ENCODE measurements around the gene PARVG.

The PARVG gene

DNA sequence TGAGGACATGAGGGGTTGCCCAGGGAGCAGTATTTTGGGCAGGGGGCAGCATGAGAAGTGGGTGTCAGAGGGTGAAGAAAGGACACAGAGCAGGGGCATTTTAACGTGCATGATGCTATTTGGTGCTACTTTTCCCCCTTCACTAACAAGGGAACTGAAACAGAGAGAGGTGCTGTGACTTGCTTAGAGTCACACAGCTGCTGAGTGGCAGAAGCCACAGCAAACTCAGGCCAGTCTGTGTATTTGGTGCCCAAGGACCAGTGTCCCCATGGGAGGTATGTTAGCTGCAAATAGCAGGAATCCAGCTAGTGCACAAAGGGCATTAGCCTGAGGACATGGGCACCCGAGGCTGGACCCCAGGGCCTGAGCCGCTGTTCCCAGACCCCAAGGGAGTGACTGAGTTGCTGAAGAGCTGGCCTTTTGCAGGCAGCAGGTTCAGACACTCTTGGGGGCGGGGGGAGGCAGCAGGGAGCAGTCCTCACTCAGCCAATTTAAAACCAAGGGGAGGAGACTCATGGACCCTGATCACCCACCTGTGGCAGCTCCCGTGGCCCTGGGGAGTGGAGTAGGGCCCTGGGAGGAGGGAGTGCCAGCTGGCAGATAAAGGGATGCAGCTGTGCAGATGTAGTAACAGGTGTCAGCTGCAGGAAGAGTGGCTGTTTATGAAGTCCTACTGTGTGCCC, 14.6 kb downstream of the PARVG start:
- DNase-seq (ENCODE audit: low read depth in 1 of 2, low spot score in 1 of 2): no peak

DNA sequence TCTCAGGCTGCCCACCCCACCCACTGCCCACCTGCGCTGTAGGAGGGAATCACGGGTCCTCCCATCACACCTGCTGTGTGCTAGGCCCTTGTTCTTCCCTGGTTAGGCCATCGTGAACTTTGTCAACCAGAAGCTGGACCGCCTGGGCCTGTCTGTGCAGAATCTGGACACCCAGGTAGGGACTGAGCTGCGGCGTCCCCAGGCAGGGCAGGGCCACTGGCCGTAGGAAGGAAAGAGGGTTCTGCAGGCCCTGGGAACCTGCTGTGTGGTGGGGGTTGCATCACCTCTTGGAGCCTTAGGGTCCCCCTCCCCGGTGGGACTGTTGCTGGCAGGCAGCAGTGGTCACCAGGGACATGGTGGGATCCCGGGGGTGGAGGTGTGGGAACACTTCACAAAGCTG, 15.5 kb downstream of the PARVG start:
- no peak for DNase-seq (ENCODE audit: low read depth in 1 of 2, low spot score in 1 of 2)

DNA sequence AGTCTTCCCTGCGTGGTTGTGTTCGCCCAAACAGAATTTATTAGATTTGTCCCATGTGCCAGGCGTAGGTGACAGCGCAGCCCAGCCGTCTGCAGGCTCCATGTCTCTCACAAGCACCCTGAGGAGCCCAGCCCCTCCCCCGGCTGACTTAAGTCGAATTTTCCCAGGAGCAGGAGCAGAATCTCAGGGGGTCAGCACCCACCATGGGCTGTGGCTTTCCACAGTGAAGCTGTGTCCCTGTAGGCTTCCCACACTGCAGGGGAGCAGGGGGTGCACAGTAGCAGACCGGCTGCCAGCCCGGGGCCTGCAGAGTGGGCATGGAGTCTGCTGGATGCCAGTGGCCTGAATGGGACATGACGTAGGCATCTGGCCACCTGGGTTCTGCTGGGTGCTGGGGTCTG, 16.0 kb downstream of the PARVG start:
- DNase-seq (ENCODE audit: low read depth in 1 of 2, low spot score in 1 of 2): no peak

DNA sequence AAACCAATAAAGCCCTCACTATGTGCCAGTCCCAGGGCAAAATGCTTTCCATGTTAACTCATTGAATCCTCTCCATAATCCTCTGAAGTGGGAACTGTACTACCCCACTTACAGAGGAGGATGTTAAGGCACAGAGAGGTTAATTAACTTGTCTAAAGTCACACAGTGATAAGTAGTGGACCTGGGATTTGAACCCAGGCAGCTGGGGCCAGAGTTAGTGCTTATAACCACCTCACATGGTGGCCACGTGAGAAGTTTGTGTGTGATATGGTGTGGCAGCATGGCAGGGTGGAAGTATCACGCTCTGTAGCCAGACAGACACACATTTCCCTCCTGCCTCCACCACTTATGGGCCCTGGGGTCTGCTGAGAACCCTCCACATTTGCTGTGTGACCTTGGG, 16.5 kb downstream of the PARVG start:
- DNase-seq (ENCODE audit: low read depth in 1 of 2, low spot score in 1 of 2): no peak

DNA sequence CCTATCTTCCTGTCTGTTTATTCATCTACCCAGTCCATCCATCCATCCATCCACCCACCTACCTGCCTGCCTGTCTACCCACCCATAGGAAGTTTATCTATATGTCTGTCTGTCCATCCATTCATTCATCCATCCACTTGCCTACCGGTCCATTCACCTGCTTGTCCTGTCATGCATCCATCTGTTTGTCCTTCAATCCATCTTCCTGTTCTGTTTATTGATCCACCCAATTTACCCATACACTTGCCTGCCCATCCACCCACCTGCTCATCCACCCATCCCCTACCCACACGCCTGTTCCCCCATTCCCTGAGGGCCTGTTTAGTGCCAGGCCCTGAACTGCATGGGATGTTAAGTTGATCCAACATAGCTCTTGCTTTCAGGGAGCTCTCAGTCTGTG, 18.4 kb downstream of the PARVG start:
- no peak for DNase-seq (ENCODE audit: low read depth in 1 of 2, low spot score in 1 of 2)

DNA sequence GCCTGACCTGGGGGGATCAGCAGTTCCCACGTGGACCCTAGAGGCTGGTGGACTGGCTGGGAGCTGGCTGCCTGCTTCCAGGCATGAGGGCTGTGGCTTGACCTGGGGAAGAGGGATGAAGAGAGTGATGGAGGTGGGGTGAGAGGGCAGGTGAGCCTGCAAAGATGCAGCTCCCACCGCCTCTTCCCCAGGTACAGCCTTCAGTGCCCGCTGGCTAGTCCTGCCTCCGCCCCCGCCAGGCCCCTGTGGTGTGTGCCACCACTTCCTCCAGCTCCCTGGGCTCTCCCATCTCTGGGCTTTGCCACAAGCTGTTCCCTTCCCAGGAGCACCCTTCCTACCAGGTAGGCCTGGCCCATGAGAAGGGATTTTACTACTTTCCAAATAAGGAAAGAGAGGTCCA, 19.1 kb downstream of the PARVG start:
- DNase-seq (ENCODE audit: low read depth in 1 of 2, low spot score in 1 of 2): no peak

DNA sequence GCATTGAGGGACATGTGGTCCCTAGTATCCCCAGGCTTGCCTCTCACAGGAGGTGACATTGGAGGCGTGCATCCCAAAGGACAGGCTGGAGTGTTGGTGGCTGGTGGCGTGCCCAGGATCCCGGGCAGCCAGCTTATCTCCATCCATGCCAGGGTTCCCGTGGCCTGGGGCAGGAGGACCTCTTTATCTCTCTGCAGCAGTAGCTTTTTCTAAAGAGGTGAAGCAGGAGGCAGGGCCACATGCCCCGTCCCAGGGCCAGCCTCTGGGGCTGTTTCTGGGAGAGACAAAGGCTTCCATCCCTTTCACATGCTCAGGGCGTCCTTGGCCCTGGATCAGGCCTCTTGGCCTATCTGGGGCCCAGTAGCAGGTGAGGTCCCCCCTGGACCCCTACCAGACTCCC, 19.7 kb downstream of the PARVG start:
- DNase-seq (ENCODE audit: low read depth in 1 of 2, low spot score in 1 of 2): no peak

DNA sequence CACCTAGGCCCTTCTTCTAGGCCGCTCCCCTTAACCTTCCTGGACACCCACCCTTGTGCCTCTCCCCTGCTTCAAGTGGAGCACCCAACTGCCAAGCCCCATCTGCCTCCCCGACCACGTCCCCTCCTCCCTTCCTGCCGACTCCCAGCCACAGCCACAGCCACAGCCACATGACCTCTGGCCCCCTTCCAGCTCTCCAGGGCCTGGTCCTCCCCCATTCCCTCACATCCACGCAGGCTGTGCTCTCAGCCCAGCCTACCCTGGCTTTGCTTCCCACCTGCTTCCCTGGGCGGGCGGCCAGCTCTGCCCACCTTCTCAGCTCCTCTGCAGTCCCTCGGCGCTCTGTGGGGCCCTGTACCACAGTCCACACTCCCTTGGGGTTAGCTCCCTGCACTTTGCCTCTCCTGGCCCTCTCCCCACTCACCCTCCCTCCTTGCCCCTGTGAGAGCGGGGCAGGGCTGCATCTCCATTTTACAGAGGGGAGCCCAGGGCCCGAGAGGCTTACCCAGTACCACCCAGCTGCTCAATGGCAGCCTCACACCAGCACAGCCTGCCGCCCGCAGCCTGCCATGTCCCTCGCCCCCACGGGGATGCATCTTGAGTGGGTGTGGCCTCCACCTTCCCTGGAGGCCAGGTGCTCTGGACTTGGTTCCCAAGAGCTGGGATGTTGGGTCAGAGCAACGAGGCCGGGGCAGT, 20.3 kb downstream of the PARVG start:
- no peak for DNase-seq (ENCODE audit: low read depth in 1 of 2, low spot score in 1 of 2)

DNA sequence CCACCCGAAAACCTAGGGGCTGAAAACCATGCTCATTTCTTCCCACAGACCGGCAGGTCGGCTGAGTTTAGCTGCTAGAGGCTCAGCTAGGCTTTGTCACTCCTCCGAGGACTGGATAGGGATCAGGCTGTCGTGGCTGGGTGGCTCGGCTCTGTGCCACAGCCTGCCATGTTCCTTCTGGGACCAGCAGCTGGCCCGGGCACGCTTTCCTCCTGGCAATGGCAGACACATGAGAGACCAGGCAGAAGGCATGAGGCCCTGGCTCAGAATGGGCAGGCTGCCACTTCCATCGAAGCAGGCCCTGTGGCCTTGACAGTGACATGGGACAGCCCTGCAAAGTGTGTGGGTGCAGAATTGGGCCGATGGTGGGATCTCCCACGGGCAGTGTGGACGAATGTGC, 20.9 kb downstream of the PARVG start:
- DNase-seq (ENCODE audit: low read depth in 1 of 2, low spot score in 1 of 2): no peak

DNA sequence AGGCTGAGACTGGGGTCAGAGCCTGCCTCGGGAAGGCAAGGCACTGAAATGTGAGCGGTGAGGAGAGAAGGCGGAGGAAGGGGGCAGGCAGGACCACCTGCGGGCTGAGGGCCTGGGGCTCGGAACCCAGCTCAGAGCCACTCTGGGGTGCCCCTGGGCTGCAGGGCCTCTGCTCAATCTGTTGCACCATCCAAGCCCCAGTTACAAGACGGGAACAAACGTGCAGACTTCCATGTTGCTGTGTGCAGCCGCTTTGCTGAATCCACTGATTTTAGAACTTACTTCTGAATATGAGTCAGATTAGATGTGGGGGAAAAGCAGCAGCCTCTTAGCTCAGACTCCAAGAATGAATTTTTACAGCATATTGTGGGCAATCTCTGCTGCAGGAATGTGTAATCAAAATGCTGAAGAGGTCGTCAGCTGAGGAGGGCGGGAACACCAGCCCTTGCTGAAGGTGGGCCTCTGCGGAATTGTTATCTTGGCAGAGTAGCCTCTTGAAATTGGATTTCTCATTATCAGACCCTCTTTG, 21.6 kb downstream of the PARVG start:
- no peak for DNase-seq (ENCODE audit: low read depth in 1 of 2, low spot score in 1 of 2)

DNA sequence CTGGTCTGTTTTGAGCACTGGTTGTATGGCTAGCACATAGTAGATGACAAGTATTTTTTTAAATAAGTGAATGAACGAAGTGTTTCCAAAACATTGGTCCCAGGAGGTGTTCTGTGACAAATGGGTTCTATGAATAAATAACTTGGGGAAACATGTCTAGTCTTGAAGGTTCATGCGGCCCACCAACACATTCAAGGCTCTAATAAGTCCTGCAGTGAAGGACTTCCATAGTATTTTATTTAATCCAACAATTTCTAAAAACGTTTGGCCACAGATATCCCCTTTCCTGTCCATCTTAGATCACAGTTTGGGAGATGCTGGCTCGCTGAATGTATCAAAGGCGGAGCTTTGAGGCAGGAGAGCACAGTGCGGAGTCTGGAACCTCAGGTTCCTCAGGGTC, 22.5 kb downstream of the PARVG start:
- DNase-seq (ENCODE audit: low read depth in 1 of 2, low spot score in 1 of 2): no peak

DNA sequence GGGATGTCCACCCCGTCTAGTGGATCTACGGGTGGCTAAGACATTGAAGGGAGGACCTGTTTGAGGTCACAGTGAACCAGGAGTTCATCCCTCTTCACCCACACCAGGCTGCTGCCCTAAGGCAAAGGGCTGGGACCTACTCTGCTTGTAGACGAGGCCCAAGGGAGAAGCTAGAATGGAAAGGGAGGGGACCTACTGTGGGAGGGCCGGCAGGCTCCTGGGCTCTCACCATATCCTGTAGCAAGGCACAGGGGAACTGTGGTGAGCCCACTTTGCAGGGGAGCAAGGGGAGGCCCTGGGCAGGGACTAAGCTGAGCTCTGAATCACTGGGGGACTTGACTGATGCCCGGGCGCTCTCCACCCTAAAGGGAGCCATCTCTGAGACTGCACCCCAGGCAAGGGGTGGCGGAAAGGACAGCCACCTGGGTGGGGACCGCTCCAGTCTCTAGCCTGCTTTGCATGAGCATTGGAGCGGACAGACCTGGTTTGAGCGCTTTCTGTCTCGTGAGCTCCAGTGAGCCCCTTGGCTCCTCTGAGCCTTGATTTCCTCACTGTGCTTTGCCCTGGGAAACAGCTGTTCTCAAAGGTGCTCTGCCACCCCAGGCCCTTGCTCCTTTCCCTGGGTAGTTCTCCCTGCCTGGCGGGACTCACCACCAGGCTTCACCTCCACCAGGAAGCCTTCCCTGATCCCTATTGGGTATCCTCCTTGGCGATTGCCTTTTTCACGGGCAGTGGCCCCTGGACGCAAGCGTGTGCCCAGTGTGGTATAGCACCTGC, 24.2 kb downstream of the PARVG start:
- no peak for DNase-seq (ENCODE audit: low read depth in 1 of 2, low spot score in 1 of 2)

DNA sequence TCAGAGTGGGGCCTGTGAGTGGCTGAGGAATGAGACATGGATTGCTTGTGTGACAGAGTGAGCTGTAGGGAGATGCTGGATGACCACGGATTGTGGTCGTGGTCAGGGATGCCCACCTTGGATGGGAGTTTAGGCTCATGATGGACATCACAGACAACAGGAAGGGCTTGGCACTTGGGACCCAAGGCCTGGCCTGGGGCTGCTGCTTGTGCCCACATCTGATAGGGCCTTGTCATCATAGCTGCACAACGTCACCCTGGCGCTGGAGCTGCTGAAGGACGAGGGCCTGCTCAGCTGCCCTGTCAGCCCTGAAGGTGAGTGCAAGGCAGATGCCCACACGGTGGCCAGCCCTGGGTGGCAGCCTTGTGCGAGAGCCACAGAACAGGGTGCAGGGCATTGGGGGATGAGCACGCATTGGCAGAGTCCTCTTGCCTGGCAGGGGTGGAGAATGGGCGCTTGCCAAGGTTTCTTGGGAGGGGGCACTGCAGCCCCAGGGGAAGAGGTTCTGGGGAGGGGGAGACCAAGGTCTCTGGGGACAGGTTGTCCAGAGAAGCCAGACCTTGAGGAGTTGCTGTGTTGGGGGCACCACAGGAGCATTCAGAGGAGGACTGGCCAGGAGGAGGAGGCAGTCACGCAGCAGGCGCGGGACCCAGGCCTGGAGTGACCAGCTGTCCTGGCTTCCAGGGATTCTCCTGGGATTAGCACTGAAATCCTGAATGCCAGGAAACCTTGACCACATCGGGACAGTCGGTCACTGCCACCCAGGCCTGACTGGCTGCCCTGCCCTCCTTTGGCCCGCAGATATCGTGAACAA, 25.0 kb downstream of the PARVG start:
- no peak for DNase-seq (ENCODE audit: low read depth in 1 of 2, low spot score in 1 of 2)

DNA sequence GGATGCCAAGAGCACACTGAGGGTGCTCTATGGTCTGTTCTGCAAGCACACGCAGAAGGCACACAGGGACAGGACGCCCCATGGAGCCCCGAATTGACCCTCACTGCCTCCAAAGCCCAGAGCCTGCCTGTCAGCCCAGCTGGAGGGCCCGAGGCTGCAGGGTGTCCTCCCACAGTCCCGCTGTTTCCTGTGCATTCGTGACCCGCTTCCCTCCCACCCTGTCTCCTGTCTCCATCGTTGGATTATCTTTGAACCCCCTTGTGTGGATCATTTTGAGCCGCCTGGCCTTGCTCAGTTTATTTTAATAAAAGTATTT, 25.6 kb downstream of the PARVG start:
- DNase-seq (ENCODE audit: low read depth in 1 of 2, low spot score in 1 of 2): no peak

DNA sequence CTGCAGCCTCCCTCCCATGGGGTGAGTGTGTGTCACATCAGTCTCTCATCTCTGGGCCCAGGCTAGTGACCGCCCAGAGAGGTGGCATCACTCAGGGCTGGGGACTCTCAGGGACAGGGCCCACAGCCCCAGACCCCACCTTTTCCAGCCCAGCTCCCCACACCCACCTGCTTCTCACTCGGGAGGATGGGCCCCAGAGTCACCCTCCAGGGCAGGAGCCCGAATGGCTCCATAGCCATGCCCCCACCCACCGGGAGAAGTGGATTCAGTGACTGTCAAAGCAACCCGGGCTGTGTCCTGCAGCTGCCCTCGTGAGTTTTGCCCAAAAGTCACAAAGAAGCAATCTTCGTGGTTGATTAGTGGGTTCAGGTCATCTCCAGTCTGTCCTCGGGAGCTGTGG, 26.0 kb downstream of the PARVG start:
- DNase-seq (ENCODE audit: low read depth in 1 of 2, low spot score in 1 of 2): no peak

DNA sequence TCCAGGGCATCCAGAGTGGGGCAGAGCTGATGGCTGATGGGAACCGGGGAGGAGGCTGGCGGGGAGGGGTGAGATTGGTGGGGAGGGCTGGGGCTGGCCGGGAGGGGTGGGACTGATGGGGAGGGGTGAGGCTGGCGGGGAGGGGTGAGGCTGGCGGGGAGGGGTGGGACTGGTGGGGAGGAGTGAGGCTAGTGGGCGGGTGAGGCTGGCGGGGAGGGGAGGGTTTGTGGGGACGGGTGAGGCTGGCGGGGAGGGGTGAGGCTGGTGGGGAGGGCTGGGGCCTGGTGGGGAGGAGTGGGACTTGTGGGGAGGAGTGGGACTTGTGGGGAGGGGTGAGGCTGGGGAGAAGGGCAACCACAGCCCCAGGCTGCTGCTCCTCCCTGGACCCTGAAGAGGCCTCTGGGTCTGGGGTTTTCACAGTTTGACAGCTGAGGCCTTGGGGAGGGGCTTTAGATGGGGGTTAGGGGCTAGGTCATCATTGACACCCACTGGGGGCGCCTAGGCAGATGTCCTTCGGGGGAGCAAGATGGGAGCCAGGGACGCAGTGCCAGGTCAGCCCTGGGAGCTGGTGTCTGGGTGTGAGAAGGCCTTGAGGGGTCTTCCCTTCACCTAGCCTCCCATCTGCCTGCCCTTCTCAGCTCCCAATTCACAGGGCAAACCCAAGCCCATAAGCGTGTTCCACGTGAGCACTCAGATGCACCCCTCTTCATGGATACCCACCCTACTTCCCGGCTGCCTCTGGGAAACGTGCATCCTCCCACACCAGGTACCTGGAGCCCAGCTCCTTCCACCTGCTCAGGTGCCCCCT, 26.7 kb downstream of the PARVG start:
- no peak for DNase-seq (ENCODE audit: low read depth in 1 of 2, low spot score in 1 of 2)

DNA sequence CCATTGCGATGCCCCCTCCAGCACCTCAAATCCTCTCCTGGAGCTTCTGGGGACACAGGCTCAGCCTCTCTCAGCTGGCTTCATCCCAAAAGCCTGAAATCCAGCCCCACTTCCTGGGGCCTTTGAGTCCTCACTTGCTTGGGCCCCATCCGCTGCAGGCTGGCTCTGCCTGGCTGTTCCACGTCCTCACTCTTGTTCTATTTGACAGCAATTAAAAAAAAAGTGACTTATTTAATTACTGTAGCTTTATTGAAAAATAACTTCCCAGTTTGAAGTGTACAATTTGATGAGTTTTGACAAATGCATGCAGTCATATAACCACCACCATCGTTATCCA, 27.2 kb downstream of the PARVG start:
- no peak for DNase-seq (ENCODE audit: low read depth in 1 of 2, low spot score in 1 of 2)

DNA sequence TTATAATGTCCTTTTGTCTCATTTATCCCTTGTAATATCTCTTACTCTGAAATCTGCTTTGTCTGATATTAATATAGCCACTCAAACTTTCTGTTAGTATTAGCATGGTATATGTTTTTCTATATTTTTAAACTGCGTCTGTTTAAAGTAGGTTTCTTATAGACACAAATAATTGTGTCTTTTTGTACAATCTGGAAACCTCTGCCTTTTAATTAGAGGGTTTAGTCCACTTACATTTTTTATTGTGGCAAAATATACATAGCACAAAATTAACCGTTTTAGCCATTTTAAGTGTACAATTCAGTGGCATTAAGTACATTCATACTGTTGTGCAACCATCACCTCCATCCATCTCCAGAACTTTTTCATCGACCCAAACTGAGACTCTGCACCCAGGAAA, 28.6 kb downstream of the PARVG start:
- DNase-seq (ENCODE audit: low read depth in 1 of 2, low spot score in 1 of 2): no peak

DNA sequence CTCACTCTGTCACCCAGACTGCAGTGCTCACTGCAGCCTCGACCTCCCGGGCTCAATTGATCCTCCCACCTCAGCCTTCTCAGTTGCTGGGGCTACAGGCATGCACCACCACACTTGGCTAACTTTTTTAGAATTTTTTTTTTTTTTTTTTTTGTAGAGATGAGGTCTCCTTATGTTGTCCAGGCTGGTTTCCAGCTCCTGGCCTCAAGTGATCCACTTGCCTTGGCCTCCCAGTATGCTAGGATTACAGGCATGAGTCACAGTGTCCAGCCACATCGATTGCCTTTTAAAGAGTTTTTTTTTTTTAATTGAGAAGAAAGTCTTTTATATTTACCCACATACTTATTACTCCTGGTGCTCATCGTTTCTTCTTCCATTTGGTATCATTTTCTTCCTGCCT, 30.0 kb downstream of the PARVG start:
- no peak for DNase-seq (ENCODE audit: low read depth in 1 of 2, low spot score in 1 of 2)

DNA sequence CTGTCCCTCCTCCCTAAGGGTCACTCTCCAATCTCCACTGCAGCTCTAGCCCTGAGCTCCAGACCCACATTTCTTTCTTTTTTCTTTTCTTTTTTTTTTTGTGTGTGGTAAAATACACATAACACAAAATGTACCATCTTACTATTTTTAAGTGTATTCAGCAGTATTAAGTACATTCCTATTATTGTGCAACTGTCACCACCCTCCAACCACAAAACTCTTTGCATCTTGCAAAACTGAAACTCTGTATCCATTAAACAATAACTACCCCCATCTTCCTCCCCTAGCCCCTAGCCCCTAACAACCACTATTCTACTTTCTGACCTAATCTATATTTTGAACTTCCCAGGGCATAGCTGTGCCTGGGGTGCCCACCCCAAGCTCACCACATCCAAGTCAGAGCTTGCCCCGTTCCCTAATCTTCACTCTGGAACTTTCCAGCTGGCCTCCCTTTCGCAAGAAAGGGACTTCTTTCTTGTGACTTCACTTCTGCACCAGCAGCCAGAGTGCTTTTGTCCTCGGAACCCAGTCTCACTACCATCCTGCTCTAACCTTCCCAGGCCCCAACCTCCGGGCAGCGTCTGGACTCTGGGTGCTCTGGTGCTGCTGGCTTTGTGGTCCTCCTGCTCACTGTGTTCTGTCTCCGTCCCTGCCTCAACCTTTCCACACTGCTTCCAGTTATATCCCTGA, 30.7 kb downstream of the PARVG start:
- DNase-seq (ENCODE audit: low read depth in 1 of 2, low spot score in 1 of 2): no peak
